Tibial nerve (tissue), 4 donors: ENCODE measurements around the gene CRY1. TPM values are rescaled to one million over a fixed set of nuclear protein-coding genes. Genes with fewer than 3 reads are reported as not detected.

Experiments
- DNase-seq, 2 donors: peaks; one replicate each; pipeline ENCODE4 v3.0.0-alpha.2; 2019; ENCODE audit warnings: low spot score in 2 of 2
- H3K27ac ChIP-seq, 4 donors: fragments of 200-600 bp; sonication (generic) in 3 of 4; one replicate each; pipeline ENCODE4 v1.5.1; 2017 to 2019; ENCODE audit warnings: mild to moderate bottlenecking in 1 of 4
- H3K27me3 ChIP-seq, 2 donors: fragments of 200-600 bp; sonication (generic) in 1 of 2; one replicate each; pipeline versions ENCODE4 v1.5.1 to v1.6.0; 2017 to 2019
- H3K36me3 ChIP-seq, 3 donors: fragments of 200-600 bp; sonication (generic); one replicate each; pipeline ENCODE4 v1.5.1; 2018 to 2019
- H3K4me1 ChIP-seq, 4 donors: fragments of 200-600 bp; sonication (generic) in 3 of 4; one replicate each; pipeline ENCODE4 v1.5.1; 2017 to 2019
- H3K4me3 ChIP-seq, 4 donors: fragments of 200-600 bp; sonication (generic) in 3 of 4; one replicate each; pipeline ENCODE4 v1.5.1; 2017 to 2019; ENCODE audit warnings: mild to moderate bottlenecking in 1 of 4, moderate library complexity in 1 of 4
- H3K9me3 ChIP-seq, 4 donors: fragments of 200-600 bp; sonication (generic) in 3 of 4; one replicate each; pipeline ENCODE4 v1.5.1; 2017 to 2019
- CTCF ChIP-seq, 5 experiments: fragments of 200-600 bp in 3 of 5; fragments of 450-650 bp in 2 of 5; sonication (generic) in 3 of 5; IDR thresholded peaks; one replicate each; pipeline ENCODE4 v1.5.1; 2016 to 2019; ENCODE audit warnings: antibody characterized with exemption in 5 of 5, mild to moderate bottlenecking in 3 of 5, moderate library complexity in 2 of 5
- EP300 ChIP-seq, 2 donors: sonication (generic); formaldehyde crosslinking; IDR thresholded peaks; one replicate each; pipeline ENCODE4 v1.6.1; 2017; ENCODE audit warnings: antibody characterized with exemption in 2 of 2, mild to moderate bottlenecking in 1 of 2
- POLR2A ChIP-seq, 2 donors: fragments of 450-650 bp; IDR thresholded peaks; one replicate each; pipeline ENCODE4 v1.6.1; 2017; ENCODE audit warnings: antibody characterized with exemption in 2 of 2, mild to moderate bottlenecking in 2 of 2, moderate library complexity in 2 of 2
- WGBS, 2 donors: methylation state at CpG; one replicate each; pipeline ENCODE4 v1.1.5; 2018; 5-methylcytosine and 5-hydroxymethylcytosine counted together
- total RNA-seq, 4 donors: library from RNA; depleted of rRNA; stranded (reverse); fragments of >200 nt; gene quantifications; one replicate each; pipeline ENCODE4 v1.1.0, GENCODE V29; 2016

CRY1 gene
- total RNA-seq, 4 donors from 2014 or later = 16.3 to 36.3 (median 24.4) TPM

- Histone ChIP-seq H3K4me1 (peaks cover 0 to 48% (median 18%) of the 10 kb centered on the region in 4 donors), H3K4me3 (peak overlapping the region in 1 of 4 donors; percentile 88), H3K36me3 (peaks cover 0 to 13% (median 0%) of the 10 kb centered on the region in 3 donors), H3K27ac (no peak overlapping the region), H3K27me3 (no peaks in the 10 kb centered on the region), H3K9me3 (no peaks in the 10 kb centered on the region)
- TF ChIP-seq CTCF (IDR thresholded peaks at IDR 0.05) = no peak
- no peak for TF ChIP-seq POLR2A (IDR thresholded peaks at IDR 0.05)
- no peak for TF ChIP-seq EP300 (IDR thresholded peaks at IDR 0.05)
- WGBS, 2 donors = 84 to 91% methylated on average over 5 of the region's 5 CpGs
- DNase-seq = no peak
Observed at GRCh38 chr12:106985479-106985878, 107.9 kb downstream of the CRY1 start.

- Histone ChIP-seq H3K27me3 (no peaks in the 10 kb centered on the region), H3K9me3 (no peaks in the 10 kb centered on the region), H3K4me1 (peaks cover 0 to 48% (median 18%) of the 10 kb centered on the region in 4 donors), H3K27ac (no peak overlapping the region), H3K4me3 (no peak overlapping the region), H3K36me3 (peaks cover 0 to 17% (median 0%) of the 10 kb centered on the region in 3 donors)
- WGBS, 2 donors = 94% methylated on average over 6 of the region's 6 CpGs
- TF ChIP-seq POLR2A (IDR thresholded peaks at IDR 0.05) (no peak), EP300 (IDR thresholded peaks at IDR 0.05) (no peak), CTCF (IDR thresholded peaks at IDR 0.05) (no peak)
- DNase-seq = no peak
Observed at GRCh38 chr12:106984588-106985137, 108.7 kb downstream of the CRY1 start.

- H3K27ac ChIP-seq = no peak overlapping the region
- TF ChIP-seq POLR2A (IDR thresholded peaks at IDR 0.05) (no peak), CTCF (IDR thresholded peaks at IDR 0.05) (no peak), EP300 (IDR thresholded peaks at IDR 0.05) (no peak)
- peaks cover 0 to 18% (median 0%) of the 10 kb centered on the region in 3 donors for H3K36me3 ChIP-seq
- DNase-seq = no peak
- H3K4me1 ChIP-seq = peaks cover 0 to 47% (median 17%) of the 10 kb centered on the region in 4 donors
- H3K9me3 ChIP-seq = no peaks in the 10 kb centered on the region
- 83 to 97% methylated on average over 1 of the region's 1 CpG for WGBS, 2 donors
- no peaks in the 10 kb centered on the region for H3K27me3 ChIP-seq
- no peak overlapping the region for H3K4me3 ChIP-seq
Observed at GRCh38 chr12:106982229-106982628, 111.1 kb downstream of the CRY1 start.

DNA sequence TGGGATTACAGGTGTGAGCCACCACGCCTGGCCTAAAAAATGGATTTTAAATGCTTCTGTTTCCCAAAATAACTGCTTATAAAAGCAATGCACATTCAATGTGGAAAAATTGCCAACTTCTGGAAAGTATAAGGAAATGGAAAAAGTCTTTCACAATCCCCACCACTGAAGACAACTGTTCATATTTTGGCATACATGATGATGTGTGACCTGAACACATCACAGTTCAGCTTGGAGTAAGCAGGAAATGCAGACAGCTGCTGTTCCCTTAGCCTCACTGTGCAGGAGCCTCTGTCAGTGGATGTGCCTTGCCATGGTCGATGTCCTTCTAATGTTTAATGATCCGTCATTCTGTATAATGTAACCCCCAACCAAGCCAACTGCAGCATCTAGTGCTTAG is 111.6 kb downstream of the CRY1 start:
- no peak for TF ChIP-seq POLR2A (IDR thresholded peaks at IDR 0.05)
- TF ChIP-seq EP300 (IDR thresholded peaks at IDR 0.05) = no peak
- TF ChIP-seq CTCF (IDR thresholded peaks at IDR 0.05) = no peak
- peak overlapping the region in 1 of 4 donors; percentile 34 for H3K27ac ChIP-seq
- DNase-seq = no peak
- no peaks in the 10 kb centered on the region for H3K27me3 ChIP-seq
- H3K4me3 ChIP-seq = no peak overlapping the region
- H3K4me1 ChIP-seq = peaks cover 0 to 48% (median 17%) of the 10 kb centered on the region in 4 donors
- H3K36me3 ChIP-seq = peaks cover 0 to 18% (median 0%) of the 10 kb centered on the region in 3 donors
- H3K9me3 ChIP-seq = no peaks in the 10 kb centered on the region
- WGBS, 2 donors = 88 to 94% methylated on average over 3 of the region's 3 CpGs

GRCh38 chr12:106980944-106981343 is 112.4 kb downstream of the CRY1 start:
- TF ChIP-seq POLR2A (IDR thresholded peaks at IDR 0.05) (no peak), EP300 (IDR thresholded peaks at IDR 0.05) (no peak), CTCF (IDR thresholded peaks at IDR 0.05) (no peak)
- H3K4me3 ChIP-seq = no peak overlapping the region
- peaks cover 0 to 51% (median 18%) of the 10 kb centered on the region in 4 donors for H3K4me1 ChIP-seq
- H3K36me3 ChIP-seq = peaks cover 0 to 22% (median 0%) of the 10 kb centered on the region in 3 donors
- 55 to 63% methylated on average over 7 of the region's 7 CpGs for WGBS, 2 donors
- H3K27me3 ChIP-seq = no peaks in the 10 kb centered on the region
- DNase-seq = no peak
- no peaks in the 10 kb centered on the region for H3K9me3 ChIP-seq
- peak overlapping the region in 1 of 4 donors; percentile 61 for H3K27ac ChIP-seq
